HFFc6 (cell line): ENCODE data around the gene CEP170B. TPM values are rescaled to one million over a fixed set of nuclear protein-coding genes. Genes with fewer than 3 reads are reported as not detected.
"Not testable (repeated sequence)": the region's sequence is repeated elsewhere in the genome, so short reads cannot be mapped to it uniquely, and the experiment has no call there.

Experiments used
- DNase-seq: peaks from one replicate; pipeline ENCODE4 v3.0.0-alpha.2; 2018
- H3K27ac Mint-ChIP-seq: 2 replicates; pipeline ENCODE4 v1.8.0; 2020; ENCODE audit warnings: mild to moderate bottlenecking, mixed read lengths
- H3K27me3 Mint-ChIP-seq: 2 replicates; pipeline ENCODE4 v1.8.0; 2021; ENCODE audit warnings: mild to moderate bottlenecking, moderate library complexity, mixed read lengths; ENCODE audit not compliant: insufficient read depth
- H3K36me3 Mint-ChIP-seq: 2 replicates; pipeline ENCODE4 v1.8.0; 2021; ENCODE audit warnings: low read depth, mixed read lengths
- H3K4me1 Mint-ChIP-seq: 2 replicates; pipeline ENCODE4 v1.8.0; 2020; ENCODE audit warnings: low read depth, mixed read lengths
- H3K4me3 Mint-ChIP-seq: 2 replicates; pipeline ENCODE4 v1.8.0; 2020; ENCODE audit warnings: mild to moderate bottlenecking, moderate library complexity, mixed read lengths
- H3K9me3 Mint-ChIP-seq: 2 replicates; pipeline ENCODE4 v1.8.0; 2020; ENCODE audit warnings: mild to moderate bottlenecking, mixed read lengths
- total RNA-seq, 6 experiments: library from RNA; stranded (reverse); fragmentation: NEBNext Ultra II Directional; extraction: Animal tissue kit (Norgen Biotek cat#: 25700); gene quantifications; 2 replicates in 1 of 6; 3 replicates in 5 of 6; pipeline ENCODE4 v1.2.3, GENCODE V29; 2021
- TF ChIP-seq, protein P1 (sequence below): fragments of 200-600 bp; sonication (generic); IDR thresholded peaks from 2 replicates; pipeline ENCODE4 v1.5.0; 2021; ENCODE audit warnings: antibody characterized with exemption, mild to moderate bottlenecking

The CEP170B gene
- total RNA-seq, 6 experiments from 2014 or later = 29.9 to 34.9 (median 32.0) TPM

DNA sequence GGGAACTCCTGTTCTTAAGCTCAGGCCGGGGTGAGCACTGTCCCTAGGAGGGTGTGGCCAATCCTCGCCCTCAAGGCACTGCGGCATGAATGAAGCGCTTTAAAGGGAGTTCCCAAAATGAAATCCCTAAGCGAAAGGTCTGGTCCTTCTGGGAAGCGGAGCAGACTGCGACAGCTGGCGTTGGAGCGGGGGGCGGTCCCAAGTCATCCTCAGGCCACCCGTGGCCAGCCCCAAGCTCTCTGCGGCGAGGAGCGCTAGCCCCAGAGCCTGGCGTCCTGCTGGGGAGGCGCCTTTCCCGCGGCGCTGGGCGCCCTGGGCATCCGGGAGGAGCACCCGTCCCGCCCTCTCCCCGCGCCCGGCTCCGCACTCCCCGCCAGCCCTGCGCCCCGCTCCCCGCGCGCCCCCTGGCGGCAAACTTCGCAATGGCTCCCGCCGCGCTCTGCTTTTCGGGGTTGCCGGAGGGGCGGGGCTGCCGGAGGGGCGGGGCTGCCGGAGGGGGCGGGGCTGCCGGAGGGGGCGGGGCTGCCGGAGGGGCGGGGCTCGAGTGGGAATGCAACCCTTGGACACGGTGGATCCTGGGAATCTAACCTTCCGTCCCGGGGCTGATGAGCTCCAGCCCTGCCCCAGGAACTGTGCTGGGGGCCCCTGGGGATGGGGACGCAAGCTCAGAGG, 38.7 kb upstream of the CEP170B start:
- H3K27me3 Mint-ChIP-seq = peaks cover 1% of the 10 kb centered on the region; the same call in 1 of the 2 replicates
- peaks cover 25% of the 10 kb centered on the region for H3K4me1 Mint-ChIP-seq
- peak overlapping the region; percentile 75 for H3K27ac Mint-ChIP-seq
- peaks cover 7% of the 10 kb centered on the region; the same call in 1 of the 2 replicates for H3K9me3 Mint-ChIP-seq
- peak; percentile 66 for DNase-seq
- peak overlapping the region; percentile 92 for H3K4me3 Mint-ChIP-seq
- TF ChIP-seq, protein P1, sequence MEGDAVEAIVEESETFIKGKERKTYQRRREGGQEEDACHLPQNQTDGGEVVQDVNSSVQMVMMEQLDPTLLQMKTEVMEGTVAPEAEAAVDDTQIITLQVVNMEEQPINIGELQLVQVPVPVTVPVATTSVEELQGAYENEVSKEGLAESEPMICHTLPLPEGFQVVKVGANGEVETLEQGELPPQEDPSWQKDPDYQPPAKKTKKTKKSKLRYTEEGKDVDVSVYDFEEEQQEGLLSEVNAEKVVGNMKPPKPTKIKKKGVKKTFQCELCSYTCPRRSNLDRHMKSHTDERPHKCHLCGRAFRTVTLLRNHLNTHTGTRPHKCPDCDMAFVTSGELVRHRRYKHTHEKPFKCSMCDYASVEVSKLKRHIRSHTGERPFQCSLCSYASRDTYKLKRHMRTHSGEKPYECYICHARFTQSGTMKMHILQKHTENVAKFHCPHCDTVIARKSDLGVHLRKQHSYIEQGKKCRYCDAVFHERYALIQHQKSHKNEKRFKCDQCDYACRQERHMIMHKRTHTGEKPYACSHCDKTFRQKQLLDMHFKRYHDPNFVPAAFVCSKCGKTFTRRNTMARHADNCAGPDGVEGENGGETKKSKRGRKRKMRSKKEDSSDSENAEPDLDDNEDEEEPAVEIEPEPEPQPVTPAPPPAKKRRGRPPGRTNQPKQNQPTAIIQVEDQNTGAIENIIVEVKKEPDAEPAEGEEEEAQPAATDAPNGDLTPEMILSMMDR = peak; percentile 97
- peaks cover 6% of the 10 kb centered on the region; the same call in 1 of the 2 replicates for H3K36me3 Mint-ChIP-seq

DNA sequence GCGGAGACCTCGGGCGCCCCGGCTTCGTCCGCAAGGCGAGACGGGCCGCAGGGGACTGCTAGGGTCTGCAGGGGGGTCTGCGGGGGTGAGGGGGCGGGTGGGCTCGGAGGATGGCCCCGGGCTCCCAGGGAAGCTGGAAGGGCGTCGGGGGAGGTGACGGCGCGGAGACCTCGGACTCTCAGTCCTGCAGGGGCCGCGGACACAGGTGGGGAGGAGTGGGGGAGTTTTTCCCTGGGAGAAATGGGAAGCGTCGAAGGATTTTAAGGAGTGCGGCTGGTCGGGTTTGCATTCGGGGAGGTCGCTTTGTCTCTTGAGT, 38.2 kb upstream of the CEP170B start:
- Mint-ChIP-seq H3K27ac (peak overlapping the region; percentile 75), H3K4me3 (peak overlapping the region; percentile 92), H3K4me1 (peaks cover 21% of the 10 kb centered on the region)

DNA sequence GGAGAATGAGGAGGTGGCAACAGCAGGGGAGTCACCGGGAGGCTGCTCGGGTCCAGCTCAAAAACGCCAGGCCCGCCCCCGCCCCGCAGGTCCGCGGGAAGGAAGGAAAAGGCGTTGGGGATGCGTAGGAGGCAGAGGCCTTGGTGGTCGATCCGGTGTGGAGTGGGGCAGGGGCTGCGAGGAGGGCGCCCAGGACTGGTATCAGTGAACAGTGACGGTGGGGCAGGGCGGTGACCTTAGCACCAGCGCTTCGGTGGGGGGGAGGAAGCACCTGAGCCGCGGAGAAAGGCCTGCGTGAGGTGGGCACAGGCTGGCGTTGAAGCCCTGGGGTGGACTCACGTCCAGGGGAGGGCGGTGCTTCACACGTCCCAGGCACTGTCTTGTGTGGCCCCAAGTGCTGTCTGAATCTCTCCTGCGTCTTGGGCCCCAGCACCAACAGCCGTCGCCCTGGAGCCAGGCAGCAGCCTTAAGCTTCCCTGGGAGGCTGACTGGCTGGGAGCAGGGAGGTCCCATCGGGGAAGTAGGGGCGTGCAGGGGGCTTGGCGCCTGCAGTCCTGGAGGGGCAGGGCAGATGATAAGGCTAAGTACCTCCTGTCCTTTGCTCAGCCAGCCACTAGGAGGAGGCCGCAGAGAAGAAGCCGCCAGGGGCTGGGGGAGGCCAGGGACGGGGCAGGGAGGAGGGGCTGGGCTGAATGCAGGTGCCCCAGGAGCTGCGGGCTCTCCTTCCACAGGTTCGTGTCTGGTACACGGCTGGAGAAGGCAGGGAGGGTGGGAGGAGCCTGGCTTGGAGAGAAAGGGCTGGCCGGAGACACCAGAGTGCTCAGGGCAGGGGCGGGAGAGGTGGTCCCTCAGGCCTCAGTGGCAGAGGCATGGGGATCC, 37.7 kb upstream of the CEP170B start:
- Mint-ChIP-seq H3K4me1 (peaks cover 20% of the 10 kb centered on the region), H3K27me3 (peaks cover 1% of the 10 kb centered on the region; the same call in 1 of the 2 replicates), H3K4me3 (peak overlapping the region; percentile 92), H3K9me3 (peaks cover 7% of the 10 kb centered on the region; the same call in 1 of the 2 replicates), H3K36me3 (peaks cover 6% of the 10 kb centered on the region; the same call in 1 of the 2 replicates), H3K27ac (peak overlapping the region; percentile 75)
- DNase-seq = peak; percentile 21
- TF ChIP-seq, protein P1 = peak; percentile 68

More for the DNA sequence above, 38.2 kb upstream of the CEP170B start:
- DNase-seq = no peak
- TF ChIP-seq, protein P1 = no peak
- H3K36me3 Mint-ChIP-seq = peaks cover 6% of the 10 kb centered on the region; the same call in 1 of the 2 replicates
- peaks cover 1% of the 10 kb centered on the region; the same call in 1 of the 2 replicates for H3K27me3 Mint-ChIP-seq
- H3K9me3 Mint-ChIP-seq = peaks cover 7% of the 10 kb centered on the region; the same call in 1 of the 2 replicates

DNA sequence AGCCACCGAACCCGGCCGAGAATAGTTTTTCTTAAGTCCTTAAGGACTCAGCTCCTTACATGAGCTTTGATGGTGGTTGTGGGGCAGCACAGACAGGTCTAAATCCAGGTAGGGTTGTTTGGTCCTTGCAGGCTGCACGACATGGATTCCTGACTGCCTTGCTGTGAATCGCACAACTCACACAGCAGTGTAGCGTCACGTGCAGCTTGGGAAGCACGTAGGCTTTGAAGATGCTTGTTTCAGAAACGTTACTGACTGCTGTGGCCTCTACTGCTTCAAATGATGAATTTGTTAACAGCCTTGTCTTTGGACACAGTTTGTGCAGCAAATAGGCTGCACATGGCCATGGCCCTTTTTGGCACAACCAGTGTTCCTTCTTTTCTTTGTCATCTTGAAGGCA, 34.3 kb upstream of the CEP170B start:
- Mint-ChIP-seq H3K4me1 (peaks cover 10% of the 10 kb centered on the region), H3K9me3 (no peaks in the 10 kb centered on the region)

DNA sequence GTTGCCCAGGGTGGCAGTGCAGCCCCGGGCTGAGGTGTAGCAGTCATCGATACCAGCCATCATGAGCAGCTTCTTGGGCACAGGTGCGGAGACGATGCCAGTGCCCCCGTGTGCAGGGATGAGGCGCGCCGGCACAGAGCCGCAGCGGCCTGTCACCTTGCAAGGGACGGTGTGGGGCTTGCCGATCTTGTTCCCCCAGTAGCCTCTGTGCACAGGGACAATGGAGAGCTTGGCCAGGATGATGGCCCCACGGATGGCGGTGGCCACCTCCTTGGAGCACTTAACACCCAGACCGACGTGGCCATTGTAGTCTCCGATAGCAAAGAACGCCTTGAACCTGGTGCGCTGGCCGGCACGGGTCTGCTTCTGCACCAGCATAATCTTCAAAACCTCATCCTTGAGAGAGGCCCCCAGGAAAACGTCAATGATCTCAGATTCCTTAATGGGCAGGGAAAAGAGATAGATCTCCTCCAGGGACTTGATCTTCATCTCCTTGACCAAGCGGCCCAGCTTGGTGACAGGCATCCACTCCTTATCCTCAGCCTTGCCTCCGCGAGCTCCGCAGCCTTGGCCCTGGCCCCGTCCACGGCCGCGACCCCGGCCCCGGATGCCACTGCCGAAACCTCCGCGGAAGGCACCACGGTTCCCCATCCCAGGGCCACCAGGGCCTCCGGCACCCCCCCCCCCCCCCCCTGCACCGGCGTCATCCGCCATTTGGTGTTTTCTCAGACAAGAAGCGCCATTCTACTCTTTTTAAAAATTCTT, 28.7 kb upstream of the CEP170B start:
- not testable (repeated sequence) for H3K4me1 Mint-ChIP-seq, H3K27ac Mint-ChIP-seq, H3K36me3 Mint-ChIP-seq, H3K4me3 Mint-ChIP-seq, H3K9me3 Mint-ChIP-seq, DNase-seq
- peaks cover 19% of the 10 kb centered on the region for H3K27me3 Mint-ChIP-seq

More for the DNA sequence above, 34.3 kb upstream of the CEP170B start:
- H3K27ac Mint-ChIP-seq = no peak overlapping the region
- TF ChIP-seq, protein P1 = no peak
- H3K4me3 Mint-ChIP-seq = no peak overlapping the region
- no peaks in the 10 kb centered on the region; the same call in none of the 2 replicates for H3K27me3 Mint-ChIP-seq
- no peak for DNase-seq
- no peaks in the 10 kb centered on the region for H3K36me3 Mint-ChIP-seq
